ENCODE data around the gene TGFBR3L. TPM values are rescaled to one million over a fixed set of nuclear protein-coding genes. Genes with fewer than 3 reads are reported as not detected.

TGFBR3L gene
- total and polyA plus RNA-seq, 9 donors = 0.18 to 6.9 (median 1.0) TPM; not detected in 6

- TF ChIP-seq CTCF (IDR thresholded peaks at IDR 0.05) = no peak
- no peak for TF ChIP-seq POLR2A (IDR thresholded peaks at IDR 0.05)
- TF ChIP-seq EP300 (IDR thresholded peaks at IDR 0.05) = no peak
- H3K27ac ChIP-seq = no peak overlapping the region
Observed at GRCh38 chr19:7933411-7933810, 18.8 kb downstream of the TGFBR3L start.

GRCh38 chr19:7933828-7934725 is 19.4 kb downstream of the TGFBR3L start:
- Histone ChIP-seq H3K4me3 (no peak overlapping the region), H3K27me3 (no peaks in the 10 kb centered on the region), H3K27ac (no peak overlapping the region), H3K4me1 (ENCODE audit: insufficient read depth) (peaks cover 6% of the 10 kb centered on the region), H3K36me3 (no peaks in the 10 kb centered on the region), H3K9me3 (no peaks in the 10 kb centered on the region)
- peak in 1 of 5 donors; percentile 12 for DNase-seq
- intact Hi-C loops (cut with DNase I) = no loop called here
- TF ChIP-seq POLR2A (IDR thresholded peaks at IDR 0.05) = no peak
- no peak for TF ChIP-seq CTCF (IDR thresholded peaks at IDR 0.05)
- TF ChIP-seq EP300 (IDR thresholded peaks at IDR 0.05) = no peak
- WGBS, 3 donors = 84 to 85% (median 85%) methylated on average over 48 to 55 of the region's 55 CpGs

More at GRCh38 chr19:7933411-7933810, 18.8 kb downstream of the TGFBR3L start:
- peaks cover 7% of the 10 kb centered on the region for H3K4me1 ChIP-seq (ENCODE audit: insufficient read depth)
- no peak overlapping the region for H3K4me3 ChIP-seq
- H3K9me3 ChIP-seq = no peaks in the 10 kb centered on the region
- H3K27me3 ChIP-seq = no peaks in the 10 kb centered on the region
- H3K36me3 ChIP-seq = no peaks in the 10 kb centered on the region
- 72 to 88% (median 82%) methylated on average over 13 to 14 of the region's 14 CpGs for WGBS, 3 donors
- no peak for DNase-seq
- intact Hi-C loops (cut with DNase I) = no loop called here

GRCh38 chr19:7934766-7935165 is 20.1 kb downstream of the TGFBR3L start:
- TF ChIP-seq CTCF (IDR thresholded peaks at IDR 0.05) = no peak
- no peak for TF ChIP-seq EP300 (IDR thresholded peaks at IDR 0.05)
- TF ChIP-seq POLR2A (IDR thresholded peaks at IDR 0.05) = no peak
- Histone ChIP-seq H3K9me3 (no peaks in the 10 kb centered on the region), H3K4me3 (no peak overlapping the region), H3K27ac (no peak overlapping the region), H3K4me1 (ENCODE audit: insufficient read depth) (peaks cover 2% of the 10 kb centered on the region), H3K36me3 (no peaks in the 10 kb centered on the region), H3K27me3 (no peaks in the 10 kb centered on the region)
- WGBS, 3 donors = 86 to 87% (median 87%) methylated on average over 21 of the region's 21 CpGs
- no peak for DNase-seq
- intact Hi-C loops (cut with DNase I) = no loop called here

GRCh38 chr19:7940841-7941240 is 26.2 kb downstream of the TGFBR3L start:
- WGBS, 3 donors = 87 to 91% (median 89%) methylated on average over 13 of the region's 13 CpGs
- intact Hi-C loops (cut with DNase I) = loop anchor here in 2 of 4 donors (10.0 kb wide), 2 partner anchors 64 to 314 kb away; partner anchors contain the start of gene ELAVL1 (in 1 of the 2)
- Histone ChIP-seq H3K27me3 (no peaks in the 10 kb centered on the region), H3K4me1 (ENCODE audit: insufficient read depth) (peaks cover 10% of the 10 kb centered on the region), H3K9me3 (no peaks in the 10 kb centered on the region), H3K4me3 (no peak overlapping the region), H3K36me3 (no peaks in the 10 kb centered on the region), H3K27ac (no peak overlapping the region)
- TF ChIP-seq POLR2A (IDR thresholded peaks at IDR 0.05) = no peak
- no peak for TF ChIP-seq EP300 (IDR thresholded peaks at IDR 0.05)
- no peak for TF ChIP-seq CTCF (IDR thresholded peaks at IDR 0.05)
- DNase-seq = no peak

Data from ovary (tissue), 9 donors.